CD4-positive, alpha-beta T cell treated with Interleukin-17A for 1 hour (primary cell): Measurements from ENCODE around the gene RCOR3.
"Not testable (repeated sequence)": the region's sequence is repeated elsewhere in the genome, so short reads cannot be mapped to it uniquely, and the experiment has no call there.

Source experiments
- DNase-seq: peaks from one replicate; pipeline ENCODE4 v3.0.0-alpha.2; 2020

The RCOR3 gene

GRCh38 chr1:211343607-211344006 lies 84.4 kb downstream of the RCOR3 start:
- no peak for DNase-seq

GRCh38 chr1:211344152-211344618 lies 85.0 kb downstream of the RCOR3 start:
- no peak for DNase-seq

GRCh38 chr1:211345719-211346118 lies 86.6 kb downstream of the RCOR3 start:
- DNase-seq, result no peak

GRCh38 chr1:211347077-211347844 lies 88.1 kb downstream of the RCOR3 start:
- no peak for DNase-seq

- no peak for DNase-seq
These were observed 89.4 kb downstream of the RCOR3 start for GRCh38 chr1:211348547-211348946.

- DNase-seq, result no peak
These were observed 90.6 kb downstream of the RCOR3 start for GRCh38 chr1:211349741-211350140.

- DNase-seq, result not testable (repeated sequence)
These were observed 92.9 kb downstream of the RCOR3 start for GRCh38 chr1:211352055-211352454.

GRCh38 chr1:211352465-211352864 lies 93.3 kb downstream of the RCOR3 start:
- DNase-seq, result no peak

- peak; percentile 65 for DNase-seq
These were observed 93.9 kb downstream of the RCOR3 start for GRCh38 chr1:211352985-211353515.

- DNase-seq, result no peak
These were observed 94.5 kb downstream of the RCOR3 start for GRCh38 chr1:211353562-211354212.

GRCh38 chr1:211355873-211356272 lies 96.7 kb downstream of the RCOR3 start:
- no peak for DNase-seq

GRCh38 chr1:211356723-211357407 lies 97.7 kb downstream of the RCOR3 start:
- no peak for DNase-seq

GRCh38 chr1:211358685-211359084 lies 99.5 kb downstream of the RCOR3 start:
- DNase-seq, result no peak

GRCh38 chr1:211359876-211360275 lies 100.7 kb downstream of the RCOR3 start:
- no peak for DNase-seq

- DNase-seq, result no peak
These were observed 102.0 kb downstream of the RCOR3 start for GRCh38 chr1:211361202-211361601.
